Parathyroid adenoma (tissue), 2 donors: ENCODE measurements around the gene RNF128.

Experiments
- H2AFZ ChIP-seq: fragments of 300-600 bp; sonication (generic); one replicate; pipeline ENCODE4 v1.7.0; 2017; ENCODE audit warnings: antibody characterized with exemption, mild to moderate bottlenecking
- H3K27ac ChIP-seq: fragments of 300-600 bp; sonication (generic); one replicate; pipeline ENCODE4 v1.7.0; 2017
- H3K27me3 ChIP-seq: fragments of 300-600 bp; sonication (generic); one replicate; pipeline ENCODE4 v1.7.0; 2017; ENCODE audit warnings: low read length; ENCODE audit not compliant: control insufficient read depth, insufficient read depth
- H3K36me3 ChIP-seq: fragments of 300-600 bp; sonication (generic); one replicate; pipeline ENCODE4 v1.7.0; 2017; ENCODE audit warnings: low read length; ENCODE audit not compliant: control insufficient read depth, insufficient read depth
- H3K4me1 ChIP-seq: fragments of 300-600 bp; sonication (generic); one replicate; pipeline ENCODE4 v1.7.0; 2017; ENCODE audit warnings: control low read depth
- H3K4me2 ChIP-seq: fragments of 300-600 bp; sonication (generic); one replicate; pipeline ENCODE4 v1.7.0; 2017; ENCODE audit warnings: low read length
- H3K4me3 ChIP-seq: fragments of 300-600 bp; sonication (generic); one replicate; pipeline ENCODE4 v1.7.0; 2017; ENCODE audit warnings: low read depth, low read length
- H3K79me2 ChIP-seq: fragments of 300-600 bp; sonication (generic); one replicate; pipeline ENCODE4 v1.7.0; 2017; ENCODE audit warnings: control low read depth
- H3K9ac ChIP-seq: fragments of 300-600 bp; sonication (generic); one replicate; pipeline ENCODE4 v1.7.0; 2017; ENCODE audit warnings: mild to moderate bottlenecking
- H3K9me3 ChIP-seq: fragments of 300-600 bp; sonication (generic); one replicate; pipeline ENCODE4 v1.7.0; 2017; ENCODE audit warnings: low read length; ENCODE audit not compliant: control insufficient read depth
- TF ChIP-seq, protein P1 (sequence below): fragments of 300-600 bp; sonication (generic); IDR thresholded peaks from one replicate; pipeline ENCODE4 v1.7.0; 2017; ENCODE audit warnings: antibody characterized with exemption, mild to moderate bottlenecking
- donor health status: primary hyperparathyroidism.

The RNF128 gene

GRCh38 chrX:106740193-106740780 lies 13.8 kb downstream of the RNF128 start:
- H3K27ac ChIP-seq, result no peak overlapping the region
- H3K9me3 ChIP-seq, result no peaks in the 10 kb centered on the region
- no peak overlapping the region for H3K9ac ChIP-seq
- no peaks in the 10 kb centered on the region for H3K4me1 ChIP-seq
- H3K79me2 ChIP-seq, result no peaks in the 10 kb centered on the region
- no peaks in the 10 kb centered on the region for H3K36me3 ChIP-seq
- TF ChIP-seq, protein P1, sequence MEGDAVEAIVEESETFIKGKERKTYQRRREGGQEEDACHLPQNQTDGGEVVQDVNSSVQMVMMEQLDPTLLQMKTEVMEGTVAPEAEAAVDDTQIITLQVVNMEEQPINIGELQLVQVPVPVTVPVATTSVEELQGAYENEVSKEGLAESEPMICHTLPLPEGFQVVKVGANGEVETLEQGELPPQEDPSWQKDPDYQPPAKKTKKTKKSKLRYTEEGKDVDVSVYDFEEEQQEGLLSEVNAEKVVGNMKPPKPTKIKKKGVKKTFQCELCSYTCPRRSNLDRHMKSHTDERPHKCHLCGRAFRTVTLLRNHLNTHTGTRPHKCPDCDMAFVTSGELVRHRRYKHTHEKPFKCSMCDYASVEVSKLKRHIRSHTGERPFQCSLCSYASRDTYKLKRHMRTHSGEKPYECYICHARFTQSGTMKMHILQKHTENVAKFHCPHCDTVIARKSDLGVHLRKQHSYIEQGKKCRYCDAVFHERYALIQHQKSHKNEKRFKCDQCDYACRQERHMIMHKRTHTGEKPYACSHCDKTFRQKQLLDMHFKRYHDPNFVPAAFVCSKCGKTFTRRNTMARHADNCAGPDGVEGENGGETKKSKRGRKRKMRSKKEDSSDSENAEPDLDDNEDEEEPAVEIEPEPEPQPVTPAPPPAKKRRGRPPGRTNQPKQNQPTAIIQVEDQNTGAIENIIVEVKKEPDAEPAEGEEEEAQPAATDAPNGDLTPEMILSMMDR, result no peak
- H3K4me3 ChIP-seq, result no peak overlapping the region
- no peaks in the 10 kb centered on the region for H3K27me3 ChIP-seq
- no peak overlapping the region for H2AFZ ChIP-seq
- no peak overlapping the region for H3K4me2 ChIP-seq

DNA sequence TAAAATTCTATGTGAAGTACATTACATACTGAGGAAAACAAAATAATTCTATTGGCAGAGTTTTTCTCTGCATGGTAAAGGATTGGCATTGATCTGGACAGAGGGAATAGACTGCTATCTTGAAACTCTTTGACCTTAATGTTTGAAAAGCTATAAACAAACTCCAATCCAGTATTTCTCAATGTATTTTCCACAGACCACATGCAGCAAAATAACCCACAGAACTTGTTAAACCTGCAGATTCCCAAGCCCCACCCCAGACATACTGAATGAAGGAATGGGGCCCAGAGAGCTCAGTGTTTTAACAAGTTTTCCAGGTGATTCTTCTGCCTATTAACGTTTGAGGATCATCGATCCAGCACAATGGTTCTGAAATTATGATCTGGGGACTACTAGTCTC lies 15.7 kb downstream of the RNF128 start:
- no peaks in the 10 kb centered on the region for H3K79me2 ChIP-seq
- no peaks in the 10 kb centered on the region for H3K4me1 ChIP-seq
- H2AFZ ChIP-seq, result no peak overlapping the region
- no peak overlapping the region for H3K4me2 ChIP-seq
- no peak overlapping the region for H3K27ac ChIP-seq
- TF ChIP-seq, protein P1, result no peak
- H3K4me3 ChIP-seq, result no peak overlapping the region
- H3K36me3 ChIP-seq, result no peaks in the 10 kb centered on the region
- no peaks in the 10 kb centered on the region for H3K27me3 ChIP-seq
- H3K9ac ChIP-seq, result no peak overlapping the region
- no peaks in the 10 kb centered on the region for H3K9me3 ChIP-seq

DNA sequence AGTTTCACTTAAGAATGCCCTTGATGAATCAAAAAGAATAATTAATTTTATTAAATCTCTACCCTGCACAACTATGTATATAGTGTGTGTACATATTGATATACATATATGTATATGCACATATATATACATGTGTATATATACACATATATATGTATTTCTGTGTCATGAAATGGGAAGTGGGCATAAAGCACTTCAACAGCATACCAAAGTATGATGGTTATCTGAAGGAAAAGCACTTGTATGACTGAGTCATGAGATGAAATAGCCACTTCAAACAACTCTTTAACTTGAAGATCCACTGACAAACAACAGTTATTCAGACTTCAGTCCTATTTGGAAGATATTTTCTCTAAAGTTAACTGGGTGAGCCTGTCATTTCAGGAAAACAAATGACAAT lies 16.3 kb downstream of the RNF128 start:
- no peak overlapping the region for H3K4me3 ChIP-seq
- no peak overlapping the region for H3K4me2 ChIP-seq
- TF ChIP-seq, protein P1, result no peak
- H3K9me3 ChIP-seq, result no peaks in the 10 kb centered on the region
- no peaks in the 10 kb centered on the region for H3K79me2 ChIP-seq
- H3K27me3 ChIP-seq, result no peaks in the 10 kb centered on the region
- no peaks in the 10 kb centered on the region for H3K4me1 ChIP-seq
- H3K27ac ChIP-seq, result no peak overlapping the region
- no peak overlapping the region for H2AFZ ChIP-seq
- H3K9ac ChIP-seq, result no peak overlapping the region
- no peaks in the 10 kb centered on the region for H3K36me3 ChIP-seq

- TF ChIP-seq, protein P1, result no peak
- H3K4me1 ChIP-seq, result no peaks in the 10 kb centered on the region
Measured at GRCh38 chrX:106748377-106748776, 21.9 kb downstream of the RNF128 start.

DNA sequence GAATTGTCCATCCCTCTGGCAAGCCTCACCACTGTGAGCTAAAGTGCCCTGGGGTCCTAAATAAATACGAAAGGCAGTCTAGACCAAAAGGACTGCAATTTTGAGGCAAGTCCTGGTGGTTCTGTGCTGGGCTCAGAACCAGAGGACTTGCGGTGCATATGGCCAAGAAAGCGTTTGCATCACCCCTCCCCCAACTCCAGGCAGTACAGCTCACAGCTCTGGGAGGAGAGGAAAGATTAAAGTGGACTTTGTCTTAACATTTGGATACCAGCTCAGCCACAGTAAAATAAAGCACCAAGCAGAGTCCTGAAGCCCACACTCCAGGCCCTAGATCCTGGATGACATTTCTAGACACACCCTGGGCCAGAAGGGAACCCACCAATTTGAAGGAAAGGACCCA lies 24.9 kb downstream of the RNF128 start:
- Histone ChIP-seq H3K27me3 (no peaks in the 10 kb centered on the region), H3K79me2 (no peaks in the 10 kb centered on the region), H3K9me3 (no peaks in the 10 kb centered on the region), H3K9ac (no peak overlapping the region), H3K4me1 (no peaks in the 10 kb centered on the region), H3K4me2 (no peak overlapping the region), H3K27ac (no peak overlapping the region), H3K36me3 (no peaks in the 10 kb centered on the region), H3K4me3 (no peak overlapping the region), H2AFZ (no peak overlapping the region)
- TF ChIP-seq, protein P1, result no peak

More at GRCh38 chrX:106748377-106748776, 21.9 kb downstream of the RNF128 start:
- Histone ChIP-seq H3K36me3 (no peaks in the 10 kb centered on the region), H3K79me2 (no peaks in the 10 kb centered on the region), H3K4me3 (no peak overlapping the region), H3K27ac (no peak overlapping the region), H2AFZ (no peak overlapping the region), H3K27me3 (no peaks in the 10 kb centered on the region), H3K9ac (no peak overlapping the region), H3K4me2 (no peak overlapping the region), H3K9me3 (no peaks in the 10 kb centered on the region)
